ENCODE results near the gene COX7C.

COX7C gene

GRCh38 chr5:86665984-86666760, 48.4 kb downstream of the COX7C start:
- no peak for DNase-seq

DNA sequence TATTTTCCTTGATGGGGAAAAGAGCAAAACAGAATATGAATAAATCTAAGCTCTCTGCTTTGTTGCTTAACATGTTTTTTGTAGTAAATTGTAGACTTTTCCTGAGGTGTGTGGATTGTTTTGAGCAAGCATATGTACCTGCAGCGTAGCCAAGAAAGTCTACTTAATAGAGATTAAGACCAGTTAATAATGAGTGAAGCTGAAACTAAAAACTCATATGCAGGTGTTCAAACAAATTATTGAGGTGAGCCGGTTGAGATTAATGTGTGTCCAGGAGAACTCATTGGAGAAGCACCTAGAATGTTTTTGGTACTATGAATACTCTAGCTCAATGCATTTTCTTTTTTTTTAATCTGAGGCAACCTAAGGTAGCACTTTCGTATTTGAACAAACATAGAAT, 49.2 kb downstream of the COX7C start:
- DNase-seq = no peak
